NCI-H82 treated with DMSO at 0.1 percent for 48 hours (cell line): Measurements from ENCODE around the gene DIAPH1.
"Not testable (repeated sequence)": the region's sequence is repeated elsewhere in the genome, so short reads cannot be mapped to it uniquely, and the experiment has no call there.

Experiments used
- DNase-seq: peaks from one replicate; lab custom pipeline; 2025; ENCODE audit not compliant: unreplicated experiment; lab: John Stamatoyannopoulos, UW

The DIAPH1 gene

GRCh38 chr5:141613344-141613743 lies 5.5 kb downstream of the DIAPH1 start:
- no peak for DNase-seq

- DNase-seq = no peak
These were observed 7.5 kb downstream of the DIAPH1 start for GRCh38 chr5:141611289-141611688.

- DNase-seq = not testable (repeated sequence)
These were observed 8.9 kb downstream of the DIAPH1 start for GRCh38 chr5:141609921-141610320.

- DNase-seq = no peak
These were observed 9.8 kb downstream of the DIAPH1 start for GRCh38 chr5:141609044-141609443.

- DNase-seq = no peak
These were observed 10.2 kb downstream of the DIAPH1 start for GRCh38 chr5:141608557-141608956.

GRCh38 chr5:141608046-141608445 lies 10.8 kb downstream of the DIAPH1 start:
- no peak for DNase-seq

- DNase-seq = no peak
These were observed 13.1 kb downstream of the DIAPH1 start for GRCh38 chr5:141605523-141606277.

- no peak for DNase-seq
These were observed 14.7 kb downstream of the DIAPH1 start for GRCh38 chr5:141603923-141604717.

GRCh38 chr5:141602606-141603005 lies 16.2 kb downstream of the DIAPH1 start:
- no peak for DNase-seq

GRCh38 chr5:141598391-141599345 lies 20.1 kb downstream of the DIAPH1 start:
- DNase-seq = no peak

- DNase-seq = no peak
These were observed 21.0 kb downstream of the DIAPH1 start for GRCh38 chr5:141597814-141598213.

GRCh38 chr5:141597394-141597793 lies 21.4 kb downstream of the DIAPH1 start:
- no peak for DNase-seq

GRCh38 chr5:141596867-141597266 lies 21.9 kb downstream of the DIAPH1 start:
- DNase-seq = no peak

GRCh38 chr5:141590127-141590526 lies 28.7 kb downstream of the DIAPH1 start:
- no peak for DNase-seq

- no peak for DNase-seq
These were observed 32.6 kb downstream of the DIAPH1 start for GRCh38 chr5:141586246-141586645.

- DNase-seq = no peak
These were observed 33.2 kb downstream of the DIAPH1 start for GRCh38 chr5:141585594-141585993.

- no peak for DNase-seq
These were observed 44.7 kb downstream of the DIAPH1 start for GRCh38 chr5:141574122-141574510.

- DNase-seq = no peak
These were observed 45.2 kb downstream of the DIAPH1 start for GRCh38 chr5:141573489-141574121.

- no peak for DNase-seq
These were observed 48.1 kb downstream of the DIAPH1 start for GRCh38 chr5:141570655-141571054.

- DNase-seq = no peak
These were observed 51.2 kb downstream of the DIAPH1 start for GRCh38 chr5:141567513-141568117.
